ENCODE results near the gene CD3D. TPM values are rescaled to one million over a fixed set of nuclear protein-coding genes. Genes with fewer than 3 reads are reported as not detected.
"Not testable (repeated sequence)": the region's sequence is repeated elsewhere in the genome, so short reads cannot be mapped to it uniquely, and the experiment has no call there.

CD3D gene
- total RNA-seq, 1 donor from 2014 or later: not detected

DNA sequence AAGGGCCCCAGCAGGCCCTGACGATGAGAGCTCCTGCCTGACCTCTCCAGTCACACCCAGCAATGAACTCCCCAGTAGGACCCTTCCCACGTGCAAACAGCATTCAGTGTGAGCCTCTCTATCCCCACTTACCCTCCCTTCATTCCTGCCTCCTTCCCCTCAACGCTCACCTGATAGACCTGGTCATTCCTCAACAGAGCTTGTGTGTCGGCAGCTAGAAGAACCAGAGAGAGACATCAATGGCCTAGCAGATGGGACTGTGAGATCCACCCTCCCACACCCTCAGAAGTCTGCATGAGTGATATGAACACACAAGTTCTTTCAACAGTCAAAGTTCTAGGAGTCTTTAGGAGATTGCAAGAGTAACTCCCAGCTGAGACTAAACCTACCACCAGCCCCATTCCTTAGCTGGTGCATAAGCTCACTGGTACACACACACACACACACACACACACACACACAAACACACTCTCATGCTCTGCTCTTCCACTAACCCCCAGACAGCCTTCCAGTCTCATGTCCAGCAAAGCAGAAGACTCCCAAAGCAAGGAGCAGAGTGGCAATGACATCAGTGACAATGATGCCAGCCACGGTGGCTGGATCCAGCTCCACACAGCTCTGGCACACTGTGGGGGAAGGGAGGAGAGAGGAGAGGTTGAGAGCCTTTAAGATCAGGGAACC lies 3.1 kb downstream of the CD3D start:
- no peak for DNase-seq

DNA sequence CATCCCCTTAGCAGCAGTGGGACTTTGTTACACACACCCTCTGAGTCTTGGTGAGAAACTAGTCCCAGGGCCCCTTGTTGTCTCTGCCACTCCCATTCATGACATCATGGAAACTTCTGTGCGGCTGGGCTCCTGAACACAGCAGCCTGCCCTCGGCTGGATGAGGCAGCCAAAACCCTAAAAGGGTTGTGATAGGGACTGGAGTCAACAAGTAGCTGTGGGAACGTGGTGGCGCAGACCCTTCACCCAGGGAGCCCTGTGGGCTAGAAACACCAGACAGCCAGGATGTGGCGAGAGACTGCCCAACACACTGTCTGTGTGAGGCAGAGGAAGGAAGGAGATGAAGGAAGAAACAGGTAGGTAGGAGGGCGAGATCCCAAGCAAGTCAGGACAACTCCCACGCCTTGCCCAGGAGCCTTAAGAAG lies 3.9 kb downstream of the CD3D start:
- no peak for DNase-seq

GRCh38 chr11:118334745-118335144 lies 7.8 kb downstream of the CD3D start:
- DNase-seq: no peak

GRCh38 chr11:118328745-118329144 lies 13.8 kb downstream of the CD3D start:
- no peak for DNase-seq

- DNase-seq: no peak
Measured at GRCh38 chr11:118325283-118325682, 17.2 kb downstream of the CD3D start.

GRCh38 chr11:118322721-118323120 lies 19.8 kb downstream of the CD3D start:
- no peak for DNase-seq

- DNase-seq: no peak
Measured at GRCh38 chr11:118321386-118322082, 21.0 kb downstream of the CD3D start.

DNA sequence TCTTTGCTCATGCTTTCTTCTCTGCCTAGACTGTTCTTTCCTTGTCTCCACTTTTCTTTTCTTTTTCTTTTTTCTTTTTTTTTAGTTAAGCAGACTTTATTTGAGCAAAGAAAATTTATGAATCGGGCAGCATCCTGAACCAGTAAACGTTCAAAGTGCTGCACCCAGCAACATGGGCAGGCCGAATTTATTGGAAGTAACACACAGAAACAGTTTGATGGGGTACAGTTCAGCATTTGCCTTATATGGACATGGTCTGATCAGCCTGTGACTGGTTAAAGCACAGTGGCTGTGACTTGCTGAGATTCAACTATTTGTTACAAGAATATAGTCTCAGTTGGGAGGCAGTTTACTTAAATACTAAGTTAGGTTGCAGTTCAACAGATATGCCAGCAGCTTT lies 22.0 kb downstream of the CD3D start:
- no peak for DNase-seq

GRCh38 chr11:118319337-118319707 lies 23.2 kb downstream of the CD3D start:
- no peak for DNase-seq

- no peak for DNase-seq
Measured at GRCh38 chr11:118318581-118319336, 23.7 kb downstream of the CD3D start.

DNA sequence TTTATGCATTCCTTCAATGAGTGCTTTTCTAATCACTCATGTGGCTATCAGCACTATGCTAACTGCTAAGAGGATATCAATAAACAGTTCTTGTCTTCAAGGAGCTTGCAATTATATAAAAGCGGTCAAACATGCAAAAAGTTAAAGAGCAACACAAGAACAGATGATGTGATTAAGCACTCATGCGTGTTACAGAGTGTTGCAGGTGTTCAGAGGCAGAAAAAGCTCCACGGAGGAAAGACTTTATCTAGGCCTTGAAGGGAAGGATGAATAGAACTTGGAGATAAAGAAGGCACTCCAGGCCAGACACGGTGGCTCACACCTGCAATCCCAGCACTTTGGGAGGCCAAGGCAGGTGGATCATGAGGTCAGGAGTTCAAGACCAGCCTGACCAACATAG lies 24.4 kb downstream of the CD3D start:
- DNase-seq: no peak

DNA sequence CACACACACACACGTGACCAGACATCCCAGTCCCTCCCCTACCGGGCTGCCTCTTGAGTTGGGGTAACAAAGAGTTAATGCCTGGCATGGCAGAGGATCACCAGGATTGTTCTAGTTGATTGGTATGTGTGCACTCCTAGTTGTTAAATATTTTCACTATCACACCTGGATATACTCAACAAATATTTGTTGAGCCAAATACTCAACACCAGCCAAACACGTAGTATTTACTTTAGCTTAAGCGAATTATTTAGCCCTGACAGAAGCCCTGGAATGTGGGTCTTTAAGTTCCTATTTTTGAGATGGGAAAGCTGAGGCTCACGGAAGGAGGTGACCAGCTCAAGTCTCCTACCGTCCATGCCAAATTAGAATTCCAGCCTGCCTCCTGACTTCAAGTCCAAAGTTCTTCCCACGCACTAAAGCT lies 27.5 kb downstream of the CD3D start:
- DNase-seq: no peak

DNA sequence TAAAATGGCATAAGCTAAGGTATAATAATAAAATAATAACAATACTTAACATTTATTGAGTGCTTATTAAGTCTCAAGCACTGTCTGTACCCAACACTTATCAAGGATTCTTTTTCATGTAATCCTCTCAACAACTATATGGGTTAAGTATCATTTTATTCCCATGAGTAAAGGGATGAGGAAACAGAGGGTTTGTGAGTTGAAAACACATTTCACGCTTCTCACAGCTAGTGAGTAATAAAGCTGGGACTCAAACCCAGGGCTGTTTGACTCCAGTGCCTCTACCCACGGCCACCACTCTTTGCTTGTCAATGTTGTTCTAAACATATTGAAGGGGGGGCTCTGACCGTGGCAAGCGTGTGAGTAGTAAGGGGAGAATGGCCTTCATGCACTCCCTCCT lies 29.3 kb downstream of the CD3D start:
- DNase-seq: no peak

GRCh38 chr11:118312328-118312727 lies 30.2 kb downstream of the CD3D start:
- no peak for DNase-seq

GRCh38 chr11:118311518-118311917 lies 31.0 kb downstream of the CD3D start:
- DNase-seq: no peak

- DNase-seq: no peak
Measured at GRCh38 chr11:118310781-118311485, 31.6 kb downstream of the CD3D start.

DNA sequence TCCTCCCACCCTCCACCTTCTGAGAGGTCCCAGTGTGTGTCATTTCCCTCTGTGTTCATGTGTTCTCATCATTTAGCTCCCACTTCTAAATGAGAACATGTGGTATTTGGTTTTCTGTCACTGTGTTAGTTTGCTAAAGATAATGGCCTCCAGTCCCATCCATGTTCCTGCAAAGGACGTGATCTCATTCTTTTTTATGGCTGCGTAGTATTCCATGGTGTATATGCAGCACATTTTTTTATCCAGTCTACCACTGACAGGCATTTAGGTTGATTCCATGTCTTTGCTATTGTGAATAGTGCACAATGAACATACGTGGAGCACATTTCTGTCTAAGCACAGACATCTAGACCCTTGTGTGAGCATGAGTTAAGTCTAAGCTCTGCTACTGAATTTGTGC lies 32.2 kb downstream of the CD3D start:
- no peak for DNase-seq

GRCh38 chr11:118308995-118309528 lies 33.4 kb downstream of the CD3D start:
- DNase-seq: not testable (repeated sequence)

DNA sequence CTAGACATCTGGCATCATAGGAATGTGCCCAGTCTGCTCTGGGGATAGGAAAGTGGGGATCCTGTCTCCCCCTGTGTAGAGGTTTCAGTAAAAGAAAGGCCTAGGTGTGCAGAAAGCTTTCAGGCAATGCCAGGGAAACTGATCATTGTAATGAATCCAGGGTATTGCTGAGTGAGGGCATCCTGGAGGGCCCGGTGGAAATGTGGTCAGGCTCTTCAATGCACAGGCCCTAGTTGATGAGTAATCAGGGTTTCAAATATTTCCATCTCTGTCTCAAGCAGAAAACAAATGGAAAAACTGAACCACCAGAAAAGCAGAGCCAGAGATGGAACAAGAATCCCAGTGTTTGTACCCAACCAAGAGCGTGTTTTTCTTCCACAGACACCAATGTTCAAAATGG lies 35.9 kb downstream of the CD3D start:
- DNase-seq: no peak

DNA sequence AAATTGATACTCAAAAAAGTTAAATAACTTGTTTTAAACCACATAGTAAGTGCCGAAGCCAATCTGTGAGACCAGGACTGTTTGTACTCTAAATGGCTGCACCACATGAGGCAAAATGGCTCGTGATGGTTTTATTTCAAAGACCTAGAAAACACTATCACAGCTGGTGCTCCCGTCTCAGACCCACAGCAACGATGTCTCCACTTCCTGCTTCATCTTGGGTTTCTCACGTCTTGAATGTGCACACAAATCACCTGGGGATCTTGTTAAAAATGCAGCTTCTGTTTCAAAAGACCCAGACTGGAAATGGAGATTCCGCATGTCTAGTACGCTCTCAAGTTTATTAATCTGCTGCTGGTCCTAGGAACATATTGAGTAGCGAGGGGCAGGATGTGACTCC lies 36.8 kb downstream of the CD3D start:
- DNase-seq: no peak

GRCh38 chr11:118304568-118305248 lies 37.8 kb downstream of the CD3D start, which contains the start of gene CD3E:
Gene CD3E (plus strand): TSS chr11:118304730. CDS start chr11:118304953, 223 bp downstream.
- DNase-seq: no peak

GRCh38 chr11:118304227-118304567 lies 38.3 kb downstream of the CD3D start:
- DNase-seq: no peak

Data from occipital lobe (tissue), 2 donors.